BLaER1 treated with 17β-estradiol and CSF1 and Interleukin-3, amounts not matched to agents 10 nM and 100 nM (cell line): ENCODE results near the gene MPRIP.
"Not testable (repeated sequence)": the region's sequence is repeated elsewhere in the genome, so short reads cannot be mapped to it uniquely, and the experiment has no call there.

ENCODE experiments used
- H3K27ac ChIP-seq, 11 experiments: shearing (Covaris generic); formaldehyde crosslinking; 2 replicates each; pipeline ENCODE4 v1.8.1; 2022
- H3K27me3 ChIP-seq, 11 experiments: shearing (Covaris generic); formaldehyde crosslinking; 2 replicates each; pipeline ENCODE4 v1.8.1; 2022
- H3K36me3 ChIP-seq, 11 experiments: shearing (Covaris generic); formaldehyde crosslinking; 2 replicates each; pipeline ENCODE4 v1.8.1; 2022
- H3K4me1 ChIP-seq, 10 experiments: shearing (Covaris generic); formaldehyde crosslinking; 2 replicates each; pipeline ENCODE4 v1.8.1; 2022
- H3K4me2 ChIP-seq, 11 experiments: shearing (Covaris generic); formaldehyde crosslinking; 2 replicates each; pipeline ENCODE4 v1.8.1; 2022
- H3K4me3 ChIP-seq, 10 experiments: shearing (Covaris generic); formaldehyde crosslinking; 2 replicates each; pipeline ENCODE4 v1.8.1; 2022
- H3K9ac ChIP-seq, 11 experiments: shearing (Covaris generic); formaldehyde crosslinking; 2 replicates each; pipeline ENCODE4 v1.8.1; 2022
- H3K9me3 ChIP-seq, 11 experiments: shearing (Covaris generic); formaldehyde crosslinking; replicated peaks in 1 of 11; 2 replicates each; pipeline ENCODE4 v1.8.1; 2022
- H4K20me1 ChIP-seq, 11 experiments: shearing (Covaris generic); formaldehyde crosslinking; 2 replicates each; pipeline ENCODE4 v1.8.1; 2022
- Cebpa-rat ChIP-seq, 11 experiments: shearing (Covaris generic); IDR thresholded peaks; 2 replicates each; pipeline ENCODE4 v1.8.1; 2022

MPRIP gene

GRCh38 chr17:17153071-17153470, 110.8 kb downstream of the MPRIP start:
- Histone ChIP-seq H4K20me1 (peaks cover 0 to 66% (median 46%) of the 10 kb centered on the region in 11 experiments; a peak in 19 of 22 replicates), H3K4me2 (peak overlapping the region; percentile 55 to 82 (median 72); a peak in 20 of 22 replicates), H3K27ac (peak overlapping the region in 3 of 11 experiments; percentile 57 to 64 (median 61); a peak in 5 of 22 replicates), H3K4me3 (no peak overlapping the region), H3K9me3 (no peaks in the 10 kb centered on the region), H3K36me3 (peaks cover 53 to 100% (median 95%) of the 10 kb centered on the region in 11 experiments), H3K27me3 (no peaks in the 10 kb centered on the region), H3K9ac (0 out of 22 replicates have a peak overlapping the region, but pooled peaks of 2 of the 11 experiments have one; percentile 3 to 40), H3K4me1 (peaks cover 44 to 79% (median 65%) of the 10 kb centered on the region in 10 experiments)
- no peak for TF ChIP-seq Cebpa-rat (IDR thresholded peaks at IDR 0.05)

GRCh38 chr17:17153709-17154108, 111.5 kb downstream of the MPRIP start:
- no peak for TF ChIP-seq Cebpa-rat (IDR thresholded peaks at IDR 0.05)
- peaks cover 0 to 71% (median 46%) of the 10 kb centered on the region in 11 experiments; a peak in 19 of 22 replicates for H4K20me1 ChIP-seq

GRCh38 chr17:17154556-17154955, 112.3 kb downstream of the MPRIP start:
- Histone ChIP-seq H3K4me1 (peaks cover 34 to 72% (median 62%) of the 10 kb centered on the region in 10 experiments), H4K20me1 (peaks cover 0 to 80% (median 51%) of the 10 kb centered on the region in 11 experiments; a peak in 19 of 22 replicates), H3K9ac (peak overlapping the region in 4 of 11 experiments; percentile 7 to 43 (median 31); a peak in 3 of 22 replicates), H3K27me3 (no peaks in the 10 kb centered on the region), H3K4me3 (no peak overlapping the region), H3K36me3 (peaks cover 65 to 100% (median 96%) of the 10 kb centered on the region in 11 experiments), H3K27ac (peak overlapping the region in 1 of 11 experiments; percentile 22; a peak in 1 of 22 replicates), H3K9me3 (no peaks in the 10 kb centered on the region), H3K4me2 (peak overlapping the region in 4 of 11 experiments; percentile 9 to 76 (median 64); a peak in 4 of 22 replicates)
- no peak for TF ChIP-seq Cebpa-rat (IDR thresholded peaks at IDR 0.05)

More at GRCh38 chr17:17153709-17154108, 111.5 kb downstream of the MPRIP start:
- Histone ChIP-seq H3K4me1 (peaks cover 41 to 73% (median 62%) of the 10 kb centered on the region in 10 experiments), H3K27ac (peak overlapping the region in 1 of 11 experiments; percentile 64; a peak in 1 of 22 replicates), H3K9ac (no peak overlapping the region), H3K27me3 (no peaks in the 10 kb centered on the region), H3K36me3 (peaks cover 57 to 100% (median 95%) of the 10 kb centered on the region in 11 experiments), H3K4me3 (no peak overlapping the region), H3K9me3 (no peaks in the 10 kb centered on the region), H3K4me2 (peak overlapping the region in 2 of 11 experiments; percentile 66 to 73; a peak in 1 of 22 replicates)

GRCh38 chr17:17154981-17155380, 112.7 kb downstream of the MPRIP start:
- Histone ChIP-seq H4K20me1 (peaks cover 0 to 83% (median 52%) of the 10 kb centered on the region in 11 experiments; a peak in 19 of 22 replicates), H3K27me3 (no peaks in the 10 kb centered on the region), H3K4me3 (no peak overlapping the region), H3K27ac (0 out of 22 replicates have a peak overlapping the region, but pooled peaks of 1 of the 11 experiments have one; percentile 22), H3K4me1 (peaks cover 29 to 70% (median 59%) of the 10 kb centered on the region in 10 experiments), H3K36me3 (peaks cover 70 to 100% (median 96%) of the 10 kb centered on the region in 11 experiments), H3K9me3 (no peaks in the 10 kb centered on the region), H3K4me2 (peak overlapping the region in 7 of 11 experiments; percentile 3 to 76 (median 55); a peak in 10 of 22 replicates), H3K9ac (peak overlapping the region in 4 of 11 experiments; percentile 7 to 43 (median 32); a peak in 4 of 22 replicates)
- no peak for TF ChIP-seq Cebpa-rat (IDR thresholded peaks at IDR 0.05)

GRCh38 chr17:17155568-17155967, 113.3 kb downstream of the MPRIP start:
- no peak overlapping the region for H3K27ac ChIP-seq
- TF ChIP-seq Cebpa-rat (IDR thresholded peaks at IDR 0.05): no peak
- no peak overlapping the region for H3K4me3 ChIP-seq
- no peaks in the 10 kb centered on the region for H3K27me3 ChIP-seq
- H3K4me1 ChIP-seq: peaks cover 24 to 64% (median 53%) of the 10 kb centered on the region in 10 experiments
- no peaks in the 10 kb centered on the region for H3K9me3 ChIP-seq
- peak overlapping the region in 3 of 11 experiments; percentile 9 to 41 (median 27); a peak in 3 of 22 replicates for H3K9ac ChIP-seq
- H4K20me1 ChIP-seq: peaks cover 0 to 89% (median 55%) of the 10 kb centered on the region in 11 experiments; a peak in 19 of 22 replicates
- peak overlapping the region in 6 of 11 experiments; percentile 9 to 76 (median 60); a peak in 12 of 22 replicates for H3K4me2 ChIP-seq
- peaks cover 75 to 100% (median 96%) of the 10 kb centered on the region in 11 experiments for H3K36me3 ChIP-seq

- Histone ChIP-seq H3K9me3 (no peaks in the 10 kb centered on the region), H3K36me3 (peaks cover 80 to 100% (median 96%) of the 10 kb centered on the region in 11 experiments), H3K4me2 (peak overlapping the region in 5 of 11 experiments; percentile 54 to 76 (median 66); a peak in 10 of 22 replicates), H3K9ac (peak overlapping the region in 3 of 11 experiments; percentile 9 to 41 (median 27); a peak in 2 of 22 replicates), H3K27me3 (no peaks in the 10 kb centered on the region), H3K4me3 (no peak overlapping the region), H4K20me1 (peaks cover 0 to 94% (median 59%) of the 10 kb centered on the region in 11 experiments; a peak in 19 of 22 replicates), H3K27ac (no peak overlapping the region), H3K4me1 (peaks cover 18 to 58% (median 48%) of the 10 kb centered on the region in 10 experiments)
- no peak for TF ChIP-seq Cebpa-rat (IDR thresholded peaks at IDR 0.05)
Measured at GRCh38 chr17:17156107-17156506, 113.8 kb downstream of the MPRIP start.

- peaks cover 0 to 94% (median 59%) of the 10 kb centered on the region in 11 experiments; a peak in 19 of 22 replicates for H4K20me1 ChIP-seq
- H3K4me1 ChIP-seq: peaks cover 14 to 54% (median 44%) of the 10 kb centered on the region in 10 experiments
- peak overlapping the region in 3 of 11 experiments; percentile 4 to 41 (median 9); a peak in 3 of 22 replicates for H3K9ac ChIP-seq
- H3K4me3 ChIP-seq: no peak overlapping the region
- peaks cover 84 to 100% (median 96%) of the 10 kb centered on the region in 11 experiments for H3K36me3 ChIP-seq
- peak overlapping the region in 3 of 11 experiments; percentile 66 to 76 (median 74); a peak in 5 of 22 replicates for H3K4me2 ChIP-seq
- no peak overlapping the region for H3K27ac ChIP-seq
- no peak for TF ChIP-seq Cebpa-rat (IDR thresholded peaks at IDR 0.05)
- H3K27me3 ChIP-seq: no peaks in the 10 kb centered on the region
- no peaks in the 10 kb centered on the region for H3K9me3 ChIP-seq
Measured at GRCh38 chr17:17156511-17156910, 114.3 kb downstream of the MPRIP start.

- no peaks in the 10 kb centered on the region for H3K27me3 ChIP-seq
- H3K27ac ChIP-seq: no peak overlapping the region
- peak overlapping the region in 2 of 11 experiments; percentile 4 to 41; a peak in 2 of 22 replicates for H3K9ac ChIP-seq
- H3K4me3 ChIP-seq: no peak overlapping the region
- peaks cover 9 to 49% (median 38%) of the 10 kb centered on the region in 10 experiments for H3K4me1 ChIP-seq
- no peak overlapping the region for H3K4me2 ChIP-seq
- peaks cover 0 to 94% (median 56%) of the 10 kb centered on the region in 11 experiments; a peak in 19 of 22 replicates for H4K20me1 ChIP-seq
- peaks cover 90 to 100% (median 98%) of the 10 kb centered on the region in 11 experiments for H3K36me3 ChIP-seq
- no peaks in the 10 kb centered on the region for H3K9me3 ChIP-seq
- TF ChIP-seq Cebpa-rat (IDR thresholded peaks at IDR 0.05): no peak
Measured at GRCh38 chr17:17157041-17157440, 114.8 kb downstream of the MPRIP start.

GRCh38 chr17:17158506-17158905, 116.2 kb downstream of the MPRIP start:
- H3K27me3 ChIP-seq, H3K4me2 ChIP-seq, H3K4me3 ChIP-seq, H3K9ac ChIP-seq, H3K9me3 ChIP-seq, H3K27ac ChIP-seq: not testable (repeated sequence)
- Histone ChIP-seq H4K20me1 (peaks cover 0 to 94% (median 48%) of the 10 kb centered on the region in 11 experiments; a peak in 17 of 22 replicates), H3K4me1 (peaks cover 0 to 34% (median 24%) of the 10 kb centered on the region in 10 experiments; a peak in 16 of 20 replicates), H3K36me3 (peaks cover 94 to 100% (median 99%) of the 10 kb centered on the region in 11 experiments)
